Activated naive CD4-positive, alpha-beta T cell treated with anti-CD3 and anti-CD28 coated beads for 36 hours (primary cell): ENCODE results near the gene CCDC107. TPM values are rescaled to one million over a fixed set of nuclear protein-coding genes. Genes with fewer than 3 reads are reported as not detected.

Experiments used
- CTCF ChIA-PET: fragments of 350-600 bp; sonication (Branson Sonifier 250); formaldehyde crosslinking; loops from one replicate; lab custom pipeline; 2021; ENCODE audit warnings: antibody characterized with exemption; lab: Charles Lee
- DNase-seq: peaks from one replicate; pipeline ENCODE4 v3.0.0-alpha.2; 2020
- H3K27ac Mint-ChIP-seq: one replicate; pipeline ENCODE4 v1.8.0; 2021; ENCODE audit warnings: mild to moderate bottlenecking, mixed read lengths
- H3K27me3 Mint-ChIP-seq: one replicate; pipeline ENCODE4 v1.8.0; 2021; ENCODE audit warnings: low read depth, mixed read lengths
- H3K36me3 Mint-ChIP-seq: one replicate; pipeline ENCODE4 v1.8.0; 2021; ENCODE audit warnings: low read depth, mixed read lengths
- H3K4me1 Mint-ChIP-seq: one replicate; pipeline ENCODE4 v1.8.0; 2021; ENCODE audit warnings: low read depth, mixed read lengths
- H3K4me3 Mint-ChIP-seq: one replicate; pipeline ENCODE4 v1.8.0; 2021; ENCODE audit warnings: mild to moderate bottlenecking, moderate library complexity, mixed read lengths
- H3K9me3 Mint-ChIP-seq: one replicate; pipeline ENCODE4 v1.8.0; 2021; ENCODE audit warnings: mixed read lengths
- intact Hi-C: fragments of 100-400 bp; cut with micrococcal nuclease; formaldehyde crosslinking; loops from one replicate; pipeline ENCODE4 v1.15.1; 2023
- total RNA-seq, 2 experiments: library from RNA; stranded (reverse); gene quantifications; one replicate each; pipeline ENCODE4 v1.2.3, GENCODE V29; 2021

Gene CCDC107
- total RNA-seq, 2 experiments from 2014 or later, result 5.6 to 6.4 TPM

DNA sequence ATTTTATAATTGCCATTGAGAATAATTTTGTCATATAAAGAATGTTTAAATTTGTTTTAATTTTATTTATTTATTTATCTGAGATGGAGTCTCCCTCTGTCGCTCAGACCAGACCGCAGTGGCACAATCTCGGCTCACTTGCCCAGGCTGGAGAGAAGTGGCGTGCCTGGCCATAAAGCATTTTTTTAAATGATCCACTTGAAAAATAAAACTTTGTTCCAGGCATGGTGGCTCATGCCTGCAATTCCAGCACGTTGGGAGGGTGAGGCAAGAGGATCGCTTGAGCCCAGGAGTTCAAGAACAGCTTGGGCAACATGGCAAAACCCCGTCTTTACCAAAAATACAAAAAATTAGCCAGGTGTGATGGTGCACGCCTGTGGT lies 5.3 kb upstream of the CCDC107 start:
- Mint-ChIP-seq H3K4me3 (no peak overlapping the region), H3K9me3 (peaks cover under 1% of the 10 kb centered on the region), H3K4me1 (peaks cover 53% of the 10 kb centered on the region), H3K36me3 (peaks cover 12% of the 10 kb centered on the region), H3K27me3 (peaks cover under 1% of the 10 kb centered on the region), H3K27ac (no peak overlapping the region)
- no peak for DNase-seq
- CTCF ChIA-PET, result interaction anchor here (12.4 kb wide), 1 partner anchor 37 kb away, joined by 142 read pairs; the partner anchor contains the start of gene CD72
- intact Hi-C loops, result loop anchor here (10.0 kb wide), 1 partner anchor 832 kb away; no protein-coding TSS in a partner anchor

DNA sequence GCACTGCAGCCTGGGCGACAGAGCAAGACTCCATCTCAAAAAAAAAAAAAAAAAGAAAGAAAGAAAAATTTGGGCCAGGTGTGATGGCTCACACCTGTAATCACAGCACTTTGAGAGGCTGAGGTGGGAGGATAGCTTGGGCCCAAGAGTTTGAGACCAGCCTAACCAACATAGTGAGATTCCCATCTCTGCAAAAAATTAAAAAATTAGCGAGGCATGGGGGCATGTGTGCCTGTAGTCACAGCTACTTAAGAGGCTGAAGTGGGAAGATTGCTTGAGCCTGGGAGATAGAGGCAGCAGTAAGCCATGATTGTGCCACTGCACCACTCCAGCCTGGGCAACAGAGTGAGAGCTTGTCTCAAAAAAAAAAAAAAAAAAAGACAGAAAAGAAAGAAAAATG lies 4.5 kb upstream of the CCDC107 start:
- intact Hi-C loops, result loop anchor here (10.0 kb wide), 1 partner anchor 831 kb away; no protein-coding TSS in a partner anchor
- H3K27me3 Mint-ChIP-seq, result peaks cover 3% of the 10 kb centered on the region
- H3K27ac Mint-ChIP-seq, result no peak overlapping the region
- H3K36me3 Mint-ChIP-seq, result peaks cover 12% of the 10 kb centered on the region
- CTCF ChIA-PET, result interaction anchor here (12.4 kb wide), 1 partner anchor 38 kb away, joined by 142 read pairs; the partner anchor contains the start of gene CD72
- H3K9me3 Mint-ChIP-seq, result peaks cover 1% of the 10 kb centered on the region
- no peak for DNase-seq
- peaks cover 47% of the 10 kb centered on the region for H3K4me1 Mint-ChIP-seq
- no peak overlapping the region for H3K4me3 Mint-ChIP-seq

GRCh38 chr9:35656348-35656747 lies 1.7 kb upstream of the CCDC107 start:
- no peak overlapping the region for H3K4me3 Mint-ChIP-seq
- intact Hi-C loops, result loop anchor here (10.0 kb wide), 1 partner anchor 828 kb away; no protein-coding TSS in a partner anchor
- no peak for DNase-seq
- peaks cover 57% of the 10 kb centered on the region for H3K4me1 Mint-ChIP-seq
- CTCF ChIA-PET, result interaction anchor here (0.6 to 11.0 kb wide), 7 partner anchors 8 to 90 kb away, joined by 3 to 149 read pairs (median 5); partner anchors contain the start of genes ARHGEF39 and SIT1
- peaks cover 1% of the 10 kb centered on the region for H3K9me3 Mint-ChIP-seq
- peaks cover 3% of the 10 kb centered on the region for H3K27me3 Mint-ChIP-seq
- H3K27ac Mint-ChIP-seq, result no peak overlapping the region
- H3K36me3 Mint-ChIP-seq, result peaks cover 20% of the 10 kb centered on the region

DNA sequence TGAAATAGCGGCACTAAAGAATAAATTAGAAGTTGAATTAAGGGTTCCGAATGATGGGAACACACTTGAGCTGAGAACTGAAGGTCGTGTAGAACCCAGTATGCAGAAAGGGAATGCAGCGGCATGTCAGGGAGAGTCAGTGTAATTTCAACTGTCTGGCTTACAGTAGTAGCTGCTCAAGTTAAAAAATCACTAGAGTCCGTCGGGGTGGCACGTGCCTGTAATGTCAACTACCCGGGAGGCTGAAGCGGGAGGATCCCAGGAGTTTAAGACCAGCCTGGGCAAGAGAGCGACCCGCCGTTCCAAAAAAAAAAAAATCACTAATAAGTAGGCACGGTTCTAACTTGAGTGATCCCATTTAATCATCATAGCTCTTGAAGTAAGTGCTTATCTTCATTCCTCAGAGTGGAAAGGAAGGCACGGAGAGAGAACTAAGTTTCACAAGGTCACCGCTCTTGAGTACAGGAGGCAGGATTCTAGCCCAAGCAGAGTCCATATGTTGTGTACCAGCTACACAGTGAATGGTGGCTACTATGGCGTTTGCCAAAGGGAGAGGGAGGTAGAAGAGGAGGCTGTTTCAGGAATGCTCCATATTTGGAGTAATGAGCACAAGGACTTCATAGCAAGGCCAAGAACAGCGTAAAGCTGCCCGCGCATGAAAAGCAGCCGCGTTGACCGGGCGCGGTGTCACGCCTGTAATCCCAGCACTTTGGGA lies 1.1 kb upstream of the CCDC107 start:
- intact Hi-C loops, result loop anchor here (1.0 to 10.0 kb wide), 6 partner anchors 8 to 828 kb away; partner anchors contain the start of genes CREB3, HINT2 and TLN1
- Mint-ChIP-seq H3K36me3 (peaks cover 24% of the 10 kb centered on the region), H3K9me3 (peaks cover 1% of the 10 kb centered on the region)

DNA sequence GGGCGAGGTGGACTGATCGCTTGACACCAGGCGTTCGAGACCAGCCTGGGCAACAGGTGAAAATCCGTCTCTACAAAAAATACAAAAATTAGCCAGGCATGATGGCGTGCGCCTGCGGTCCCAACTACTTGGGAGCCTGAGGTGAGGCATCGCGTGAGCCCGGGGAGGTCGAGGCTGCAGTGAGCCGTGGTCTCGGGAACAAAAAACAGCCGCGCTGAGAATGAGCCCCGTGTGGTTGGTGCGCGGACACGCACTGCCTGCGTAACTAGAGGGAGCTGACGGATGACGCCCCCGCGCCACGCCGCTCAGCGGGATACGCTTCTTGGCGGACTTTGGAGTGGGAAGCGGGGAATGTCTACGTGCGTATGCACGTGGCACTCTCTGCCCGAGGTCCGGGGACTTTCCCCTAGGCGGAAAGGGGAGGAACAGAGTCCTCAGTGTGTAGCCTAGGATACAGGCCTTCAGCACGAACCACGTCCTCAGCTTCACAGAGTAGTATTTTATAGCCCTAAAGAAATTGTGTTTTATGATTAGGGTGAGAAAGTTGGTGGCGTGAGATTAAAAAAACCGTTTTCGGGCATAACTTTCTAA lies 451 bp upstream of the CCDC107 start, which contains the start of gene RMRP:
Gene RMRP, minus strand, starts transcription at position 474 of the 591 bp plus-strand sequence.
- peak within 1 kb of the TSS; percentile 84 for H3K4me3 Mint-ChIP-seq
- peaks cover 1% of the 10 kb centered on the region for H3K9me3 Mint-ChIP-seq
- H3K27ac Mint-ChIP-seq, result peak within 1 kb of the TSS; percentile 94
- H3K4me1 Mint-ChIP-seq, result peaks cover 60% of the 10 kb centered on the region
- H3K27me3 Mint-ChIP-seq, result peaks cover 3% of the 10 kb centered on the region
- H3K36me3 Mint-ChIP-seq, result peaks cover 31% of the 10 kb centered on the region
- peak; percentile 93 for DNase-seq
- CTCF ChIA-PET, result interaction anchor here (0.6 to 11.0 kb wide), 24 partner anchors 9 to 231 kb away, joined by 3 to 149 read pairs (median 4); partner anchors contain the start of genes CREB3 and SIT1
- intact Hi-C loops, result loop anchor here (1.0 to 10.0 kb wide), 7 partner anchors 8 to 827 kb away; partner anchors contain the start of genes CREB3, HINT2 and TLN1

More for the DNA sequence above, 1.1 kb upstream of the CCDC107 start:
- DNase-seq, result no peak
- Mint-ChIP-seq H3K27me3 (peaks cover 3% of the 10 kb centered on the region), H3K4me3 (peak overlapping the region; percentile 84), H3K27ac (peak overlapping the region; percentile 94), H3K4me1 (peaks cover 57% of the 10 kb centered on the region)
- CTCF ChIA-PET, result interaction anchor here (1.2 to 11.0 kb wide), 8 partner anchors 8 to 89 kb away, joined by 3 to 149 read pairs (median 5); partner anchors contain the start of genes ARHGEF39 and SIT1

GRCh38 chr9:35658968-35659220 lies 802 bp downstream of the CCDC107 start:
- CTCF ChIA-PET, result interaction anchor here (0.7 to 11.0 kb wide), 20 partner anchors 11 to 164 kb away, joined by 3 to 149 read pairs (median 4); partner anchors contain the start of genes CREB3, GBA2, RGP1 and SIT1

DNA sequence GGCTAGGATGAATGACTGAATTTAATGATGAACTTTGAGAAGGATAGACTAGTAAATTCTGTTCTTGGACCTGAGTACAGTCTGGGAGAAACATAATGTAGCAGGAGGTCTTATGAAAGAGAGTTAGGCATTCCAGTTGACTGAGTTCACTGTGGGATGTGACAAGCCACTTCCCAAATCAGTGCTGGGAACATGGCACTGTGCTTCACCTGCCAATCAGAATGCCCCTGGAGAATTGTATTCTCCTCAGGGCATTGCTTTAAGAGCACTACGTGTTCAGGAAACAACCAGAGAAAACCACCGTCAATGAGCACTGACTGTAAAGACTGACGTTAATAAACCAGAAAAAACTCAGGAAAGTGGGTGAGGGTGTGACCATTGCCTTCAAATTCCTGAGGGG lies 1.2 kb downstream of the CCDC107 start:
- H3K36me3 Mint-ChIP-seq, result peaks cover 39% of the 10 kb centered on the region
- H3K27ac Mint-ChIP-seq, result no peak overlapping the region
- H3K4me1 Mint-ChIP-seq, result peaks cover 76% of the 10 kb centered on the region
- intact Hi-C loops, result loop anchor here (1.0 to 10.0 kb wide), 2 partner anchors 29 to 825 kb away; no protein-coding TSS in a partner anchor
- CTCF ChIA-PET, result interaction anchor here (1.0 to 11.0 kb wide), 13 partner anchors 11 to 131 kb away, joined by 3 to 149 read pairs (median 6); partner anchors contain the start of genes GBA2, RGP1, SIT1 and TLN1
- H3K27me3 Mint-ChIP-seq, result peaks cover 3% of the 10 kb centered on the region
- peaks cover 1% of the 10 kb centered on the region for H3K9me3 Mint-ChIP-seq
- H3K4me3 Mint-ChIP-seq, result peak overlapping the region; percentile 84
- no peak for DNase-seq

More at GRCh38 chr9:35658968-35659220, 802 bp downstream of the CCDC107 start:
- Mint-ChIP-seq H3K9me3 (peaks cover 1% of the 10 kb centered on the region), H3K27me3 (peaks cover 3% of the 10 kb centered on the region), H3K4me3 (peak overlapping the region; percentile 84), H3K4me1 (peaks cover 72% of the 10 kb centered on the region), H3K27ac (peak overlapping the region; percentile 94), H3K36me3 (peaks cover 39% of the 10 kb centered on the region)
- intact Hi-C loops, result loop anchor here (1.0 to 10.0 kb wide), 3 partner anchors 29 to 826 kb away; no protein-coding TSS in a partner anchor
- no peak for DNase-seq

GRCh38 chr9:35660966-35661415 lies 2.9 kb downstream of the CCDC107 start:
- Mint-ChIP-seq H3K36me3 (peaks cover 39% of the 10 kb centered on the region), H3K4me3 (no peak overlapping the region)
- intact Hi-C loops, result no loop called here

GRCh38 chr9:35661756-35662350 lies 3.8 kb downstream of the CCDC107 start:
- peaks cover 71% of the 10 kb centered on the region for H3K4me1 Mint-ChIP-seq
- CTCF ChIA-PET, result interaction anchor here (0.9 to 11.0 kb wide), 13 partner anchors 8 to 221 kb away, joined by 3 to 149 read pairs (median 5); partner anchors contain the start of genes CREB3, SIT1 and TLN1

More at GRCh38 chr9:35660966-35661415, 2.9 kb downstream of the CCDC107 start:
- peaks cover 1% of the 10 kb centered on the region for H3K9me3 Mint-ChIP-seq
- peaks cover 3% of the 10 kb centered on the region for H3K27me3 Mint-ChIP-seq
- DNase-seq, result no peak
- CTCF ChIA-PET, result interaction anchor here (0.6 to 11.0 kb wide), 12 partner anchors 9 to 242 kb away, joined by 4 to 149 read pairs (median 6); partner anchors contain the start of genes SIT1 and TLN1
- H3K4me1 Mint-ChIP-seq, result peaks cover 74% of the 10 kb centered on the region
- H3K27ac Mint-ChIP-seq, result peak overlapping the region; percentile 22

GRCh38 chr9:35662437-35662836 lies 4.3 kb downstream of the CCDC107 start:
- H3K27ac Mint-ChIP-seq, result peak overlapping the region; percentile 37
- peaks cover 1% of the 10 kb centered on the region for H3K9me3 Mint-ChIP-seq
- CTCF ChIA-PET, result interaction anchor here (0.9 to 11.0 kb wide), 7 partner anchors 14 to 220 kb away, joined by 3 to 149 read pairs (median 6); partner anchors contain the start of genes CREB3, SIT1 and TLN1
- peaks cover 39% of the 10 kb centered on the region for H3K36me3 Mint-ChIP-seq
- intact Hi-C loops, result no loop called here
- H3K4me3 Mint-ChIP-seq, result peak overlapping the region; percentile 82
- H3K27me3 Mint-ChIP-seq, result peaks cover 3% of the 10 kb centered on the region
- DNase-seq, result no peak
- peaks cover 65% of the 10 kb centered on the region for H3K4me1 Mint-ChIP-seq

More at GRCh38 chr9:35661756-35662350, 3.8 kb downstream of the CCDC107 start:
- Mint-ChIP-seq H3K36me3 (peaks cover 39% of the 10 kb centered on the region), H3K27ac (peak overlapping the region; percentile 37), H3K27me3 (peaks cover 3% of the 10 kb centered on the region), H3K4me3 (peak overlapping the region; percentile 82), H3K9me3 (peaks cover 1% of the 10 kb centered on the region)
- intact Hi-C loops, result no loop called here
- DNase-seq, result no peak
